SK-N-SH (cell line): Measurements from ENCODE around the gene IQCN. TPM values are rescaled to one million over a fixed set of nuclear protein-coding genes. Genes with fewer than 3 reads are reported as not detected.

Source experiments
- CTCF ChIA-PET: fragments of 300-600, 350-600 bp; formaldehyde crosslinking; extraction: SDS; loops from one replicate; lab custom pipeline; 2021; lab: Yijun Ruan, JAX
- POLR2A ChIA-PET: fragments of 350-600 bp; sonication (Branson Sonifier 250); formaldehyde crosslinking; extraction: SDS; loops from one replicate; lab custom pipeline; 2020; ENCODE audit warnings: antibody characterized with exemption, inconsistent platforms; lab: Yijun Ruan, JAX
- DNase-seq: peaks from one replicate; pipeline ENCODE4 v3.0.0; 2012
- H2AFZ ChIP-seq: fragments of 200-600 bp; sonication (generic); 2 replicates; pipeline ENCODE4 v1.8.1; 2016; ENCODE audit warnings: antibody characterized with exemption, mild to moderate bottlenecking, low read depth
- H3F3A ChIP-seq: fragments of 200-600 bp; sonication (generic); replicated peaks from 2 replicates; pipeline ENCODE3; 2016; ENCODE audit warnings: antibody characterized with exemption, mild to moderate bottlenecking; ENCODE audit not compliant: insufficient read depth
- H3K27ac ChIP-seq, 2 experiments: fragments of 200-500 bp in 1 of 2; fragments of 200-600 bp in 1 of 2; sonication (Bioruptor generic) in 1 of 2; sonication (generic), shearing (Covaris generic) in 1 of 2; 2 replicates each; pipeline versions ENCODE4 v1.5.1 to v1.6.1; 2014 to 2016; ENCODE audit warnings: low read depth in 2 of 2, inconsistent platforms in 1 of 2, low read length in 1 of 2, mild to moderate bottlenecking in 1 of 2, mixed read lengths in 1 of 2
- H3K27me3 ChIP-seq: fragments of 200-600 bp; sonication (generic), shearing (Covaris generic); 2 replicates; pipeline ENCODE4 v1.6.1; 2016; ENCODE audit warnings: mixed run types; ENCODE audit not compliant: insufficient read depth
- H3K36me3 ChIP-seq, 2 experiments: fragments of 200-500 bp in 1 of 2; fragments of 200-600 bp in 1 of 2; sonication (Bioruptor generic) in 1 of 2; sonication (generic) in 1 of 2; replicated peaks in 1 of 2; 2 replicates each; pipeline versions ENCODE3 to v1.5.1; 2014 to 2016; ENCODE audit warnings: low read length in 1 of 2, mild to moderate bottlenecking in 1 of 2; ENCODE audit not compliant: insufficient read depth in 2 of 2, control insufficient read depth in 1 of 2
- H3K4me1 ChIP-seq, 2 experiments: fragments of 200-500 bp in 1 of 2; fragments of 200-600 bp in 1 of 2; sonication (Bioruptor generic) in 1 of 2; sonication (generic), shearing (Covaris generic) in 1 of 2; 2 replicates each; pipeline versions ENCODE4 v1.5.1 to v1.6.1; 2014 to 2016; ENCODE audit warnings: low read depth in 1 of 2, low read length in 1 of 2, mixed run types in 1 of 2; ENCODE audit not compliant: insufficient read depth in 2 of 2, control insufficient read depth in 1 of 2
- H3K4me2 ChIP-seq: fragments of 200-600 bp; sonication (generic), shearing (Covaris generic); 2 replicates; pipeline ENCODE4 v1.6.1; 2017; ENCODE audit warnings: mixed run types
- H3K4me3 ChIP-seq, 2 experiments: fragments of 200-500 bp in 1 of 2; fragments of 200-600 bp in 1 of 2; sonication (Bioruptor generic) in 1 of 2; sonication (generic), shearing (Covaris generic) in 1 of 2; 2 replicates each; pipeline versions ENCODE4 v1.5.1 to v1.8.1; 2014 to 2016; ENCODE audit warnings: low read depth in 2 of 2, inconsistent platforms in 1 of 2, low read length in 1 of 2, mild to moderate bottlenecking in 1 of 2, mixed read lengths in 1 of 2, moderate library complexity in 1 of 2
- H3K79me2 ChIP-seq: fragments of 200-600 bp; sonication (generic); 2 replicates; pipeline ENCODE4 v1.8.1; 2017; ENCODE audit warnings: mild to moderate bottlenecking; ENCODE audit not compliant: insufficient read depth
- H3K9ac ChIP-seq: fragments of 200-600 bp; sonication (generic); 2 replicates; pipeline ENCODE4 v1.6.1; 2017; ENCODE audit warnings: mixed run types
- H3K9me2 ChIP-seq: fragments of 200-600 bp; sonication (generic); 2 replicates; pipeline ENCODE4 v1.6.1; 2017; ENCODE audit warnings: mixed run types
- H3K9me3 ChIP-seq: fragments of 200-600 bp; sonication (generic); 2 replicates; pipeline ENCODE4 v1.6.1; 2017; ENCODE audit warnings: mixed run types, mild to moderate bottlenecking, moderate library complexity
- H4K20me1 ChIP-seq: fragments of 200-600 bp; sonication (generic); 2 replicates; pipeline ENCODE4 v1.6.1; 2017; ENCODE audit warnings: mild to moderate bottlenecking, mixed run types; ENCODE audit not compliant: insufficient read depth
- CHD2 ChIP-seq: fragments of 150-350 bp; IDR thresholded peaks from 2 replicates; pipeline ENCODE4 v1.6.1; 2018; ENCODE audit warnings: low read length; ENCODE audit not compliant: partially characterized antibody
- EZH2phosphoT487 ChIP-seq: fragments of 200-600 bp; sonication (generic); IDR thresholded peaks from 2 replicates; pipeline ENCODE4 v1.6.1; 2017; ENCODE audit warnings: low read depth, mixed run types, mild to moderate bottlenecking, antibody characterized with exemption, moderate library complexity, borderline replicate concordance
- FOXJ3 ChIP-seq: sonication (generic); formaldehyde crosslinking; IDR thresholded peaks from 2 replicates; pipeline ENCODE4 v1.5.1; 2020; ENCODE audit warnings: mild to moderate bottlenecking, missing genetic modification reagents
- FOXM1 ChIP-seq: IDR thresholded peaks from 2 replicates; pipeline ENCODE4 v1.4.0; 2012; ENCODE audit warnings: low read depth, mild to moderate bottlenecking
- GATA2 ChIP-seq: sonication (generic); formaldehyde crosslinking; IDR thresholded peaks from 2 replicates; pipeline ENCODE4 v1.5.0; 2020; ENCODE audit warnings: mild to moderate bottlenecking, missing genetic modification reagents
- NRF1 ChIP-seq: IDR thresholded peaks from 2 replicates; pipeline ENCODE4 v1.6.1; 2012; ENCODE audit warnings: low read depth, mild to moderate bottlenecking, low read length
- RAD21 ChIP-seq: IDR thresholded peaks from 2 replicates; pipeline ENCODE4 v1.6.1; 2012; ENCODE audit warnings: mild to moderate bottlenecking, low read length
- RCOR1 ChIP-seq: fragments of 150-350 bp; IDR thresholded peaks from 2 replicates; pipeline ENCODE4 v1.6.1; 2017; ENCODE audit warnings: antibody characterized with exemption, low read length
- RFX5 ChIP-seq: IDR thresholded peaks from 2 replicates; pipeline ENCODE4 v1.6.1; 2012; ENCODE audit warnings: mild to moderate bottlenecking, improper control_type of control experiment, low read length
- SIN3A ChIP-seq: IDR thresholded peaks from 2 replicates; pipeline ENCODE4 v1.6.1; 2012; ENCODE audit warnings: low read depth, mild to moderate bottlenecking, low read length, moderate library complexity, borderline replicate concordance
- SMC3 ChIP-seq: IDR thresholded peaks from 2 replicates; pipeline ENCODE4 v1.6.1; 2012; ENCODE audit warnings: low read depth, low read length, improper control_type of control experiment
- TCF12 ChIP-seq: IDR thresholded peaks from 2 replicates; pipeline ENCODE4 v1.4.0; 2012
- WGBS: methylation state at CpG from one replicate; pipeline ENCODE4 v1.1.6; 2017; ENCODE audit warnings: low lambda C conversion rate; 5-methylcytosine and 5-hydroxymethylcytosine counted together
- polyA plus RNA-seq, 3 experiments: library from polyadenylated mRNA; depleted of rRNA; stranded (reverse); fragments of >200 nt; gene quantifications; 2 replicates each; pipeline ENCODE4 v1.2.3, GENCODE V29; 2012
- TF ChIP-seq, protein P1 (sequence below): fragments of 200-600 bp; sonication (generic); IDR thresholded peaks from 2 replicates; pipeline ENCODE4 v1.6.1; 2017; ENCODE audit warnings: antibody characterized with exemption, mild to moderate bottlenecking, moderate library complexity
- TF ChIP-seq, protein P2 (sequence below): fragments of 150-350 bp; IDR thresholded peaks from 2 replicates; pipeline ENCODE4 v1.6.1; 2017; ENCODE audit warnings: antibody characterized with exemption, low read length, low read depth, borderline replicate concordance
- TF ChIP-seq, protein P3 (sequence below): IDR thresholded peaks from 2 replicates; pipeline ENCODE4 v1.4.0; 2012; ENCODE audit warnings: low read depth
- TF ChIP-seq, protein P4 (sequence below): fragments of 150-350 bp; IDR thresholded peaks from 2 replicates; pipeline ENCODE4 v1.6.1; 2016; ENCODE audit warnings: mild to moderate bottlenecking, low read depth, low read length
- TF ChIP-seq, protein P5 (sequence below): IDR thresholded peaks from 2 replicates; pipeline ENCODE4 v1.4.0; 2012; ENCODE audit warnings: low read depth, borderline replicate concordance

Gene IQCN
- polyA plus RNA-seq, 1 of the 3 experiments (the other 2 are of a cell fraction): 2.5 TPM

DNA sequence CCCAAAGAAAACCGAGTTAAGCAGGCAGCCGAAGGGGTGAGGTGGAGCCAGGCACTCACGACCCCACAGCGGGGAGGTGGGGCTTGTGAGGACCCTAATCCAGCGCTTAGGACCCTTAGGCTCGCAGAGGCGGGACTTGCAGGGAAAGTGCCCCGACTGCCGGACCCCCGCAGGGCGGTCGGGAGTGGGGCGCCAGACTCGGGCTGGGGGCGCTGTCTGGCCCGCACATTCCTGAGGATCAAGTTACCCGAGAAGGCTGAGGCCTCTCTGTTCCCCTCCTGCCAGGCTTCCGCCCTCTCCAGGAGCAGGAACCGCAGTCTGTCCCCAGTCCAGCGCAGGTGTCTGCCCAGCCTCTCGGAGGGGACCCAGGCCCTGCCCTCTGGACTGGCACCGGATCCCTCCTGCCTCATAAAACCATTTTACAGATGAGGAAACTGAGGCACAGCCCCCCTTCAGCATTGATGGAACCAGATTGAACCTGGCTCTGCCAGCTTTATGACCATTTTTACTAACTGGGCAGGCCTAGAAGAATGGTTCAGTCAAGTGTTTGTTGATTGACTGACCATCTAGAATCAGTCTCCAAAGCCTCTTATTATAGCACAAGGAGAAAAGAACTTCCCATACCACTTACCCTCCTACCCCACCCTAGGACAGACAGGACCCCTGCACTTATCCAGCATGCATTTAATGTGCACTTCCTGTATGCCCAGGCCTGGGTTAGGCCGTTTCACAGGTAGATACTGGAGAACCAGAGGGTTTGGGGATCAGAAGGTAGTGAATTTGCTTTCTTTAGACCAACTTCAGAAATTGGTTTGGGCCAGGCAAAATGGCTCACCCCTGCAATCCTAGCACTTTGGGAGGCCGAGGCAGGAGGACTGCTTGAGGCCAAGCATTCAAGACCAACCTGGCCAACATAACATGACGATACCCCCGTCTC lies 13.9 kb upstream of the IQCN start:
- no peaks in the 10 kb centered on the region for H4K20me1 ChIP-seq
- H3K9ac ChIP-seq: no peak overlapping the region
- CTCF ChIA-PET: no interaction called here
- no peaks in the 10 kb centered on the region for H3K9me2 ChIP-seq
- TF ChIP-seq SMC3 (no peak), FOXM1 (no peak), RAD21 (no peak), RCOR1 (no peak), TCF12 (no peak)
- TF ChIP-seq, protein P1, sequence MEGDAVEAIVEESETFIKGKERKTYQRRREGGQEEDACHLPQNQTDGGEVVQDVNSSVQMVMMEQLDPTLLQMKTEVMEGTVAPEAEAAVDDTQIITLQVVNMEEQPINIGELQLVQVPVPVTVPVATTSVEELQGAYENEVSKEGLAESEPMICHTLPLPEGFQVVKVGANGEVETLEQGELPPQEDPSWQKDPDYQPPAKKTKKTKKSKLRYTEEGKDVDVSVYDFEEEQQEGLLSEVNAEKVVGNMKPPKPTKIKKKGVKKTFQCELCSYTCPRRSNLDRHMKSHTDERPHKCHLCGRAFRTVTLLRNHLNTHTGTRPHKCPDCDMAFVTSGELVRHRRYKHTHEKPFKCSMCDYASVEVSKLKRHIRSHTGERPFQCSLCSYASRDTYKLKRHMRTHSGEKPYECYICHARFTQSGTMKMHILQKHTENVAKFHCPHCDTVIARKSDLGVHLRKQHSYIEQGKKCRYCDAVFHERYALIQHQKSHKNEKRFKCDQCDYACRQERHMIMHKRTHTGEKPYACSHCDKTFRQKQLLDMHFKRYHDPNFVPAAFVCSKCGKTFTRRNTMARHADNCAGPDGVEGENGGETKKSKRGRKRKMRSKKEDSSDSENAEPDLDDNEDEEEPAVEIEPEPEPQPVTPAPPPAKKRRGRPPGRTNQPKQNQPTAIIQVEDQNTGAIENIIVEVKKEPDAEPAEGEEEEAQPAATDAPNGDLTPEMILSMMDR: no peak
- TF ChIP-seq, protein P2, sequence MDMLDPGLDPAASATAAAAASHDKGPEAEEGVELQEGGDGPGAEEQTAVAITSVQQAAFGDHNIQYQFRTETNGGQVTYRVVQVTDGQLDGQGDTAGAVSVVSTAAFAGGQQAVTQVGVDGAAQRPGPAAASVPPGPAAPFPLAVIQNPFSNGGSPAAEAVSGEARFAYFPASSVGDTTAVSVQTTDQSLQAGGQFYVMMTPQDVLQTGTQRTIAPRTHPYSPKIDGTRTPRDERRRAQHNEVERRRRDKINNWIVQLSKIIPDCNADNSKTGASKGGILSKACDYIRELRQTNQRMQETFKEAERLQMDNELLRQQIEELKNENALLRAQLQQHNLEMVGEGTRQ: no peak
- TF ChIP-seq, protein P3, sequence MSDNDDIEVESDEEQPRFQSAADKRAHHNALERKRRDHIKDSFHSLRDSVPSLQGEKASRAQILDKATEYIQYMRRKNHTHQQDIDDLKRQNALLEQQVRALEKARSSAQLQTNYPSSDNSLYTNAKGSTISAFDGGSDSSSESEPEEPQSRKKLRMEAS: no peak
- TF ChIP-seq, protein P4, sequence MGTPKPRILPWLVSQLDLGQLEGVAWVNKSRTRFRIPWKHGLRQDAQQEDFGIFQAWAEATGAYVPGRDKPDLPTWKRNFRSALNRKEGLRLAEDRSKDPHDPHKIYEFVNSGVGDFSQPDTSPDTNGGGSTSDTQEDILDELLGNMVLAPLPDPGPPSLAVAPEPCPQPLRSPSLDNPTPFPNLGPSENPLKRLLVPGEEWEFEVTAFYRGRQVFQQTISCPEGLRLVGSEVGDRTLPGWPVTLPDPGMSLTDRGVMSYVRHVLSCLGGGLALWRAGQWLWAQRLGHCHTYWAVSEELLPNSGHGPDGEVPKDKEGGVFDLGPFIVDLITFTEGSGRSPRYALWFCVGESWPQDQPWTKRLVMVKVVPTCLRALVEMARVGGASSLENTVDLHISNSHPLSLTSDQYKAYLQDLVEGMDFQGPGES: no peak
- H3K27me3 ChIP-seq: no peaks in the 10 kb centered on the region
- H2AFZ ChIP-seq: no peak overlapping the region
- H3K27ac ChIP-seq: no peak overlapping the region
- H3K4me3 ChIP-seq: no peak overlapping the region
- DNase-seq: no peak
- H3K36me3 ChIP-seq: no peaks in the 10 kb centered on the region
- H3F3A ChIP-seq: peaks cover 18% of the 10 kb centered on the region
- POLR2A ChIA-PET: no interaction called here
- peaks cover 4 to 8% of the 10 kb centered on the region in 2 experiments; a peak in 2 of 4 replicates for H3K4me1 ChIP-seq
- no peaks in the 10 kb centered on the region for H3K9me3 ChIP-seq
- 90% methylated on average over 21 of the region's 26 CpGs for WGBS
- no peak overlapping the region for H3K4me2 ChIP-seq
- no peaks in the 10 kb centered on the region; the same call in 1 of the 2 replicates for H3K79me2 ChIP-seq

DNA sequence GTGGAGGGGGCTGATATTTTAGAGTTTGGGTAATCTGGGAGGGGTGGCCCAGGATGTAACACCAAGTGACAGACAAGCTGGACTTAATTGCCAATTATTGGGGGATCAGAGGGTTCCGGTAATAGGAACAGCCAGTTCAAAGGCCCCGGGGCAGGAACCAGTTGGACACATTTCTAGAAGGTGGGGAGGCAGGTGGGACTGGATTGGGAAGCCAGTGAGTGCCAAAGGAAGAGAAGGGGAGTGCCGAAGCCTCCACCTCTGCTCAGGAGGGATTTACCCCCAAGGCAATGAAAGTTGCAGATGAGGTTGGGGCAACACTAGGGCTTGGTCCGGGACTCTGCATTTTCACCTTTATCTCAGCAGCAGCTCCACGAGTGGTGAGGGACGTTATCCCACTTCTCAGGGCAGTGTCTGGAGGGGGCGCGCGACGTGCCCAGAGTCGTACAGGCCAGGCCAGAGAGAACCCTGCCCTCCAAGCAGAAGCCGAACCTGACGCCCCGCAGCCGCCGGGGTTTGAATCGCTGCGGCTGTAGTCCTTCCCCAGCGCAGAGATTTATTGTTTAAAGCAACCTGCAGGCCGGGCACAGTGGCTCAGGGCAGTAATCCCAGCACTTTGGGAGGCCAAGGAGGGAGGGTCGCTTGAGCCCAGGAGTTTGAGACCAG lies 12.9 kb upstream of the IQCN start:
- Histone ChIP-seq H3F3A (peaks cover 23% of the 10 kb centered on the region), H4K20me1 (no peaks in the 10 kb centered on the region), H3K79me2 (peaks cover 3% of the 10 kb centered on the region; the same call in 1 of the 2 replicates), H3K27ac (no peak overlapping the region), H3K4me3 (no peak overlapping the region), H3K4me2 (no peak overlapping the region), H3K27me3 (no peaks in the 10 kb centered on the region), H3K9ac (no peak overlapping the region), H3K9me3 (no peaks in the 10 kb centered on the region), H2AFZ (no peak overlapping the region), H3K4me1 (peaks cover 12 to 14% of the 10 kb centered on the region in 2 experiments; a peak in 3 of 4 replicates), H3K36me3 (no peaks in the 10 kb centered on the region), H3K9me2 (no peaks in the 10 kb centered on the region)
- DNase-seq: no peak
- ChIA-PET CTCF (interaction anchor here (1.2 to 1.3 kb wide), 2 partner anchors 9 to 101 kb away, joined by 3 read pairs; no protein-coding TSS in a partner anchor), POLR2A (no interaction called here)
- 97% methylated on average over 13 of the region's 21 CpGs for WGBS
- TF ChIP-seq GATA2 (no peak), EZH2phosphoT487 (no peak), RCOR1 (no peak), CHD2 (no peak), SIN3A (no peak), NRF1 (no peak), RFX5 (no peak), FOXJ3 (no peak)
- TF ChIP-seq, protein P4: no peak
- TF ChIP-seq, protein P5, sequence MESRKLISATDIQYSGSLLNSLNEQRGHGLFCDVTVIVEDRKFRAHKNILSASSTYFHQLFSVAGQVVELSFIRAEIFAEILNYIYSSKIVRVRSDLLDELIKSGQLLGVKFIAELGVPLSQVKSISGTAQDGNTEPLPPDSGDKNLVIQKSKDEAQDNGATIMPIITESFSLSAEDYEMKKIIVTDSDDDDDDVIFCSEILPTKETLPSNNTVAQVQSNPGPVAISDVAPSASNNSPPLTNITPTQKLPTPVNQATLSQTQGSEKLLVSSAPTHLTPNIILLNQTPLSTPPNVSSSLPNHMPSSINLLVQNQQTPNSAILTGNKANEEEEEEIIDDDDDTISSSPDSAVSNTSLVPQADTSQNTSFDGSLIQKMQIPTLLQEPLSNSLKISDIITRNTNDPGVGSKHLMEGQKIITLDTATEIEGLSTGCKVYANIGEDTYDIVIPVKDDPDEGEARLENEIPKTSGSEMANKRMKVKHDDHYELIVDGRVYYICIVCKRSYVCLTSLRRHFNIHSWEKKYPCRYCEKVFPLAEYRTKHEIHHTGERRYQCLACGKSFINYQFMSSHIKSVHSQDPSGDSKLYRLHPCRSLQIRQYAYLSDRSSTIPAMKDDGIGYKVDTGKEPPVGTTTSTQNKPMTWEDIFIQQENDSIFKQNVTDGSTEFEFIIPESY: no peak
